GM20431 (cell line): ENCODE results near the gene GATA6.

Experiments
- in situ Hi-C: fragments of 300-500 bp; cut with MseI, MboI; formaldehyde crosslinking; loops from one replicate; pipeline ENCODE4 v1.15.0; 2020; ENCODE audit warnings: low sequenced_read_pairs; ENCODE audit not compliant: unreplicated experiment

GATA6 gene

DNA sequence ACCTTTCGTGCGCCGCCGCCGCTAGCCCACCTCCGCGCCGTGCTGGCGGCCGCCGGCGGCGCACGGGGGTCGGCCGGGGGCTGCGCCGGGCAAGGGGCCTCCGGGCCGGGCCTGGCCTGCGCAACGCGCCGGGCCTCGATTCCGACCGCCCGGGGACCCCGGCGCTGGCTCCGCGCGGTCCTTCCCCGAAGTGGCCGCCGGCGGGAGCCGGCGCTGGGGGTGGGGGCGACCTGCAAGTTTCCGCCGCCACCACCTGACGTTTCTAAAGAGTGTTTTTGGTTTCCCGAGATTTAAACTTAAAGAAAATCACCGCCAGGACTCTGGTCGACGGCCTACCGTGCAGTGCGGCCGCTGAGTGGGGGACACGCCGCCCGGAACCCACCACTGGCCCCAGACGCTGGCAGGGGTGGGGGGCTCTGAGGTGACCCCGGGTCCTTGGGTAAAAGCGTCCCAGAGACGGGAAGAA lies 3.8 kb upstream of the GATA6 start:
- in situ Hi-C loops = no loop called here

DNA sequence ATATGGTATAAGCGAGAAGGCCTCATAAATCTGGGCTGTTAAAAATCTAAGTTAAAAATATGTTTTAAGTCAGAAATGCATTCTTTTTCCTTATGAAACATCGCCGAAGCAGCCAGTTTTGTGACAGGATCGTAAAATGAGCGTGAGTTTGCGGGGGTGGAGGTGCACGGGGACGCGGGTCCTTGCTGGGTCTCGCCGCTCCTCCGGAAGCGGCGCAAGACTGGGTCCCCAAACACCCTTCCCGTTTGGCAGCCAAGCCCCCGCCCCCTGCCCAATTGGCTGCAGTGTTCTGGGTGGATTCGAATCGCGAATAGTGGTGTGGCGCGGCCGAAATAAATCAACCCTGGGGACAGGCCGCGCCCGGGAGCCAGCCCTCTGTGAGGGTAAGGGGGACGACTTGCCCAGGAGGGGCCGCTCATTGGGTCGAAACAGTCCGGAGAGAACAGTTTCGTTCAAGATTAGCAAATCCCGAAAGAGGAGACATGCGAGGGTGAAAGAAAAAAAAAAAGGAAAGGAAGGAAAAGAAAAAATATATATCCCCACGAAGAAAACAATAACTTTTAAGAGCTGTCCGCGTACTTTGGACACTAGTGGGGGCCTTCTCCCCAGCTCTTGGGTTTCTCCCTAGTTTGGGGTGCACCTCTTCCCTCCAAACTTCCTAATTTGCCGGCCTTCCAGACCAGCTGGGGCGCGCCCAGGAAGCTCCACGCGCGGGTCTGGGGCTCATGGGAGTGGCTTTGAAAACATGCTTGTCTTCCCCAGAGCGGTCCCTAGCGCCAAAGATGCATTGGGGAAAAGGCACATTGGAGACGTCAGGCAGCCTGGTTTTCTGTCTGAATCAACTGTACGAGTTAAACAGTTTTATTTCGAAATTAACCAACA lies 3.1 kb upstream of the GATA6 start:
- in situ Hi-C loops = no loop called here

DNA sequence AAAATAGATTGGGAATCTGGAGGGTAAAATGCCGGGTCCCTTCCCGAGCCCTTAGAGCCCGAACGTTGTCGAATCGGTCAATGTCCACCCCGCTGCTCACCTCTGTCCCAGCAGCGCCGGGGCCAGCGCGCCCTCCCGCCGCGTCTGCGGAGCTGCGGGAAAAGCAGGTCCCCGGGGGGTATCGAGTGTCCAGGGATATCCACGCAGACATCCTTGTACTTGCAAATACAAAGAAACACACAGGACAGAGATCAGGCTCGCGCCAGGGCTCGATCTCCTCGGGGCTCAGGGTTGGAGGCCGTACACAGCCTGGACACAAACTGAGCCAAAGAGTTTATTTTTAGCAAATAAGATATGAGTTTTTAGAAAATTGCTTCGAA lies 2.3 kb upstream of the GATA6 start:
- in situ Hi-C loops = no loop called here

DNA sequence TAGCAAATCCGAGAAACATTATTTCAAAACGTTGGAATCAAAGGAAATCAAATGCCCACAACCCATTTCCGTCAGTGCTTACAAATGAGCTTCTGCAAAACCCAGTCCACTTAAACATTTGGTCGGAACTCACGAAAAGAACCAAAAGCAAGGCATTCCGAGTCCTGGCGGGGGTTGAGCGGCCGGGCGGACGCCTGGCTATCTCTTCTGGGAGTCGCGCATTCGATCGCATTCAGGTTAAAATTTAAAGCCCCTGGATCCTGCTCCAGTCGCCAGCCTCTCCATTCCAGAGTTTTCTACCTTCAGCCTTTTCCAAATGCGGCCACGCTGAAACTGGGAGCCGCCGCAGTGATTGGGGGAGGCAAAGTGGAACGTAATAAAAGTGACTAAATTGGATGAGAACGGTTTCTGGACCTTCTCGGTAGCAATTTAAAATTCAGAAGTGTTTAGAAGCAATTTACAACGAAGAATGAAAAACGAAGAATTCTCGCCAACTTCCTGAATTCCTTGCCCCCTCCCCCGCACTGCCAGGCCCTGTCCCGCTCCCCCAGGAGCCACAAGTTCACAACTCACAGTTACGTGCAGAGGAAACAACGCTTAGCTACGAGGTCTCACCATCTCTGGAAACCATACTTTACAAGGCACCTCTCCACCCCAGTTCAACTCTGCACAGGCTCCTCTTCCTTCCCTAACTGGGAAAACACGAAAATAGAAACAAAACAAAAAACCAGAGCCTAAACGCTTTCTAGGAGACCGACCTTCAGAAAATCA lies 1.7 kb upstream of the GATA6 start:
- in situ Hi-C loops = no loop called here

DNA sequence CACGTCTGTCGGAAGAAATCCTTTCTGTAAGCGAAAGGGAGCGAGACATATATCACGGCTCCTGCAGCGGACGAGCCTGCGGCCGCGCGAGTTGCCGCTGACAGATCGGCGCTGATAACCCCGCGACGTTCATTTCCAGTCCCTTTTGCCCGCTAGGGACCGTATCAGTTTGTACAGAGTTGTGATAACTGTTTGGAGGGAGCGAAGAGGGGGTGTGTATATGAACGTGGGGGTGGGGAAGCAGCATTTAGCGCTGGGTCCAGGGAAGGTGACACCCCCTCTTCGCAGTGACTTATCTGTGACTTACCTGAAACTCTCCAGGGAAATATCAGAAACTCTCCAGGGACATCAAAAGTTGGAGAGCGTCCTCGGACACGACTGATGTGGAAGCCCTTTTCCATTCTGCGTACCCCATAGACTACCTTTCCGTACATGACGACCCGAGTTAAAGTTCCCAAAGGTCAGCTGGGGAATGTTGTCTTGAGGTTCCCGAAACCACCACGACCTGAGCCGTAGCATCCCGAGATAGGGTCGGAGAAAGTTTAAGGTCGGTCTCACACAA lies 948 bp upstream of the GATA6 start:
- in situ Hi-C loops = no loop called here

DNA sequence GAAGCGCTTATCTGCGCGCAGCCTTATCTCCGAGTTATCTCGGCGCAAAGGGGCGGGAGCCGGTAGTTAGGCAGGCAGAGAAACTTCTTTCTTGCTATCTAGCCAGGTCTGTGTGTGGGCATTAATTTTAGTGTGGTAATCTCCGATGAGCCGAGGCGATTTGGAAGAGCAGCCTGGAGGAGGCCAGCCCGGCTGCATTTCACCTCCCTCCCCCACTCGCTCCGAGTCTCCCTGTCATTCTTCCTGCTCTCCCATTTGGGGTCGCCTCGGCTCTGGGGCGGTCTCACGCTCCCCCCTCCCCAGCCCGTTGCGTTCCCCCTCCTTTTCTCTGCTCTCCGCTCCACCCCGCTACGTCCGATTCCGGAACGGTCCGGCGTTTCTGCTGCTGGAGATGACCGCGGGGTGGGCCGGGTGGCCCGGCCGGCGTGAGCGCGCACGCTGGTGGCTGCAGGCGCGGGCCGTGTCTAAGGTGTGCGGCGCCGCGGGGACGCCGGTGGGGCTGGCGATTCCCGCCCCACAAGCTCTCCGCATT lies 566 bp downstream of the GATA6 start:
- in situ Hi-C loops = no loop called here

DNA sequence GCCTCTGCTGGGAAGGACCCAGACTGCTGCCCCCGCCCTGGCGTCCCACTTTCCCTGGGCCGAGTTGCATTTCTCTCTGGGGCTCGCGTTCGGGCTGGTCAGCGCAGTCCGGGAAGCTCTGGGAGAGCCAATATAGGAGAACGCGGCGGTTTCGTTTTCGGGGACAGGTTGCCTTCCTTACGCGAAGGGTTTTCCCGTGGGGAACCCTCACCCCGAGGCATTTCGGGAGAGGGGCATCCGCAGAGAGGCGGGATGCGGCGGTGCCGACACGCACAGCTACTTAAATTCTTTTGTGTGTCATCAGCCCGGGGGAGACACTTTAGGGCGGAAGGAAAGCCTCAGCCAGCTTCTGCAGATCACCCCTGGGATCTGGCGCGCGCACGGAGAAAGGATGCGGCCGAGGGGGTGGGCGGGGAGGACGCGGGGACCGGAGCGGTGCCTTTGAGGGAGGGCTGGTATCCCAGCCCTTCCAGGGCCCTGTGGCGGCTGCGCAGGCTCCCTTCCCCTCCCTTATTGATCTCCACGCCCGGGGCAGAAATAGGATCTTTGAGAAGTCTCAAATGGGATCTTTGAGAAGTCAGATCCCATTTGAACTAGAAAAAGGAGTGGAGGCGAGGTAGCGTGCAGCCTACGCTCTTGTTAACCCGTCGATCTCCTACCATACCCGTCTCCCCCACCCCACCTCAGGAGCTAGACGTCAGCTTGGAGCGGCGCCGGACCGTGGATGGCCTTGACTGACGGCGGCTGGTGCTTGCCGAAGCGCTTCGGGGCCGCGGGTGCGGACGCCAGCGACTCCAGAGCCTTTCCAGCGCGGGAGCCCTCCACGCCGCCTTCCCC lies 1.2 kb downstream of the GATA6 start:
- in situ Hi-C loops = no loop called here

DNA sequence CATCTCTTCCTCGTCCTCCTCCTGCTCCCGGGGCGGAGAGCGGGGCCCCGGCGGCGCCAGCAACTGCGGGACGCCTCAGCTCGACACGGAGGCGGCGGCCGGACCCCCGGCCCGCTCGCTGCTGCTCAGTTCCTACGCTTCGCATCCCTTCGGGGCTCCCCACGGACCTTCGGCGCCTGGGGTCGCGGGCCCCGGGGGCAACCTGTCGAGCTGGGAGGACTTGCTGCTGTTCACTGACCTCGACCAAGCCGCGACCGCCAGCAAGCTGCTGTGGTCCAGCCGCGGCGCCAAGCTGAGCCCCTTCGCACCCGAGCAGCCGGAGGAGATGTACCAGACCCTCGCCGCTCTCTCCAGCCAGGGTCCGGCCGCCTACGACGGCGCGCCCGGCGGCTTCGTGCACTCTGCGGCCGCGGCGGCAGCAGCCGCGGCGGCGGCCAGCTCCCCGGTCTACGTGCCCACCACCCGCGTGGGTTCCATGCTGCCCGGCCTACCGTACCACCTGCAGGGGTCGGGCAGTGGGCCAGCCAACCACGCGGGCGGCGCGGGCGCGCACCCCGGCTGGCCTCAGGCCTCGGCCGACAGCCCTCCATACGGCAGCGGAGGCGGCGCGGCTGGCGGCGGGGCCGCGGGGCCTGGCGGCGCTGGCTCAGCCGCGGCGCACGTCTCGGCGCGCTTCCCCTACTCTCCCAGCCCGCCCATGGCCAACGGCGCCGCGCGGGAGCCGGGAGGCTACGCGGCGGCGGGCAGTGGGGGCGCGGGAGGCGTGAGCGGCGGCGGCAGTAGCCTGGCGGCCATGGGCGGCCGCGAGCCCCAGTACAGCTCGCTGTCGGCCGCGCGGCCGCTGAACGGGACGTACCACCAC lies 2.1 kb downstream of the GATA6 start:
- in situ Hi-C loops = no loop called here

DNA sequence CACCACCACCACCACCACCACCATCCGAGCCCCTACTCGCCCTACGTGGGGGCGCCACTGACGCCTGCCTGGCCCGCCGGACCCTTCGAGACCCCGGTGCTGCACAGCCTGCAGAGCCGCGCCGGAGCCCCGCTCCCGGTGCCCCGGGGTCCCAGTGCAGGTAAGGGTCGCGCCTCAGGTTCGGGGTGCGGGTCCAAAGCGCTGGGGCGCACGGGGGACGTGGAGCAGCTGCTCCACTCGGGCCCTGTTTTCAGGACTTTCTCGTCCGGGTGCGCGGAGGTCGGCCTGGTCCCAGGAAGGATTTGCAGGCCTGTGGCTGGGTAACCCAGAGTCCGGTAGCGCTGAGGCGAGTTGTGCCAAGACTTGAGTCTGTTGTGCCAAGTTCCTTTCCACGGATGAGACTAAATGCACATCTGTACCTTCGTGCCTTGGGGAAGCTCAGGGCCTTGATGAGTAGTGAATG lies 2.8 kb downstream of the GATA6 start:
- in situ Hi-C loops = no loop called here

DNA sequence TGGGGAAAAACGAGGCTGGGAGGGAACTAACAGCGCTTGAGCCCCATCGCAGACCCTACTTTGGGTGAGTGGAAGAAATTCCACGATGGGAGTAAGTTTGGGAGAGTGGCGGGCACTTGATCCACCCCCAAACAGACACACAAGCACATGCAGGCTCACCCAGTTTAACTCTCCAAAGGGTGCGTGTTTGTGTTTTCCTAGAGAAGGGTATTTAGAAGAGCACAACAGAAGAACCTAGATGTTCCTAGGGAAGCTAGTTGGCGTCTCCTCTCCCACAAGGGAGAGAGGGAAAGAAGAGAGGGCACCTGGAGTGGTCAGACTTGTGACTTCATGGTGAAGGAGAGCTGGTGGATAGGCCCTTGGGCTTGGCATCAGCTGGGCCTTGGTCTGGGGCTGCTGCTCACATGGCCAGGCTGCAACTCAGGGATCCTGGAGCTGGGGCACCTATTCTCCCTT lies 3.2 kb downstream of the GATA6 start:
- in situ Hi-C loops = no loop called here

DNA sequence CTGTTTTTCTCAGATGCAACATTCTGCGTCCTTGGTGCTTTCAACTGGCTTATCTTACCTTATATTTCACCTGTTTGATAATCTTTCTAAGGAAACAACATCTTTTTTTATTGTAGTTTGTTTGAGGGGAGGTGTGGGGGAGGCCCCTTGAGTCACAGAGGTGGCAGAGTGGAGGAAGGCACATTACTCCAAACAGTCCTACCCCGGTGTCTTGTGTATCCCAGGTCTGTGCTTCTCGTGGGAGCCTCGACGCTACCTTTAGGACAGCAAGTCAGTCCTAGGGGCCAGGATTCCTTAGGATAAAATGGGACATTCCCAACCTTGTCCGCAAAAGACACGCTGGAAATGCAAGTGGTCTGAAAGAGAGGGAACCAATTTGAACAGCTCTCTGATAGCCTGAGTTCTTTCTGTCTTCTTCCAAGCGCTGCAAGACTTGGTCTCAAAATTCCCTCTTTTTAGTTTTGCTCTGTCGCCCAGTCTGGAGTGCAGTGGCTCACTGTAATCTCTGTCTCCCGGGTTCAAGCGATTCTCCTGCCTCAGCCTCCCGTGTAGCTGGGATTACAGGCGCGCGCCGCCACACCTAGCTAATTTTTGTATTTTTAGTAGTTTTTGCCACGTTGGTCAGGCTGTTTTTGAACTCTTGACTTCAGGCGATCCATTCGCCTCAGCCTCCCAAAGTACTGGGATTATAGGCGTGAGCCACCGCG lies 4.0 kb downstream of the GATA6 start:
- in situ Hi-C loops = no loop called here

DNA sequence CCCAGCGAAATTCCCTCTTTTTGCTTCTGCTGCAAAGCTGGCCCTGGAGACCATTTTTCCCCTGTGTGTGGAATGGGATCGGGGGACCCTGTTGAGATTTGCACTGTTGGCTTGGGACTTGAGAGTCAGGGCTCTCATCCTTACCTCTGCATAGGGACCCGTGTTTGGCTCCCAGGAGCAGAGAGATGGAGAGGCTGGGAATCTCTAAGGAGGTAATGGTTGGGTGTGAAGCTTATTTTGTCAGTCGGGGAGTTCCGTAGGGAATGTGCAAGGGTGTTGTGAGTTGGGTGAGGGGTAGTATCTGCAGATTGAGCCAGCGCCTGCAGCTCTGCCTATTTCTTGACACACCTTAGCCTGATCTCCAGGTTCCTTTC lies 4.5 kb downstream of the GATA6 start:
- in situ Hi-C loops = no loop called here

DNA sequence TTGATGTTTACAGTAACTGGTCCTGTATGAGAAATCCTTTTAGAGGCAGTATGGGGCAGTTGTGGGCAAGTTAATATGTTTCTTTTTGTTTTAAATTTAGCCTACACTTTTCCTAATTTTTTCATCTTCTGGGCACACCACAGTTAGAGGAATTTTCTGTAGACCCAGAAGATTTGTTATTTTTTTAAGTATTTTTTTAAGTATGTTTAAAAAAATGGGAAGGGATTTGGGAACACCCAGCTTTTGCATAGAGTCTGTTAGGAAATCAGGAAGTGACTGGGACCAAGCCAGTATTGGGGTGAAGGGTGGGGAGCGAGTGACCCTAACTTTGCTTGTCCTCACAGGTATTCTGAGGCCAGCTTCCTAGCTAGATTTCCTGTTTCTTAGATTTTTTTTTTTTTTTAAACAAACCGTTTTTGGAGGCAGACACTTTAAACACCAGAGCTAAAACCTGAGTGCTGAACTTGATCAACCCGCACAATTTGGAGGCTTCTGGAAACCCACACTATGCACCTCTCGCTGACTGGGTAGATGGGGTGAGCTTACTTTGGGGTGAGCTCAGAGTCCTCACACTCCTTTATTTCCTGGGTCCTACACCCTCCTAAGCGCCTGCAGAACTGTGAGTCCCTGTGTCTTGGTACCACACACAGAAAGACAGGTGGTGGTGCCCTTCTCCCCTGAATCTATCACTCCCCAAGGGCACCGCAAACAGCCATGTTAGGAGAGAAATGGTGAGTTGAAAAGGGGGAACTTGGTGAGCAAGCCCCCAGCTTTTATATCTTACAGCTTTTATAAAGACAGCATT lies 5.2 kb downstream of the GATA6 start:
- in situ Hi-C loops = no loop called here

DNA sequence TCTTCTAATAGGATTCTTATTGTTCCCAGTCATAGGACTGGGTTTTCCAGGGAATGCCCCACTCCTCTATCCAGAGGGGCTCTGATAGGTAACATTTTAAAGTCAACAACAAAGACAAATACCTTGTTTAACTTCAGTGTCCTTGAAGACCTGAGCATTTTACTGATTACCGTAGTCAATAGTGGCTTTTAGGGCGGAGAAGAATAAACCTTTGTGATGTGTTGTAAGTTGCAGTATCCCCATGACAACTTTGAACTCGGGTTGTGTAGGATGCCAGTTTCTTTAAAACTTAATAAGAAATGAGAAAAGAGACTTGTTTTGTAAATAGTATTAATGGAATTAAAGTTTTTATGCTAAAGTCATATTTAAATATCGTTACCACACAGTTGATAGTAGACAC lies 6.0 kb downstream of the GATA6 start:
- in situ Hi-C loops = no loop called here

DNA sequence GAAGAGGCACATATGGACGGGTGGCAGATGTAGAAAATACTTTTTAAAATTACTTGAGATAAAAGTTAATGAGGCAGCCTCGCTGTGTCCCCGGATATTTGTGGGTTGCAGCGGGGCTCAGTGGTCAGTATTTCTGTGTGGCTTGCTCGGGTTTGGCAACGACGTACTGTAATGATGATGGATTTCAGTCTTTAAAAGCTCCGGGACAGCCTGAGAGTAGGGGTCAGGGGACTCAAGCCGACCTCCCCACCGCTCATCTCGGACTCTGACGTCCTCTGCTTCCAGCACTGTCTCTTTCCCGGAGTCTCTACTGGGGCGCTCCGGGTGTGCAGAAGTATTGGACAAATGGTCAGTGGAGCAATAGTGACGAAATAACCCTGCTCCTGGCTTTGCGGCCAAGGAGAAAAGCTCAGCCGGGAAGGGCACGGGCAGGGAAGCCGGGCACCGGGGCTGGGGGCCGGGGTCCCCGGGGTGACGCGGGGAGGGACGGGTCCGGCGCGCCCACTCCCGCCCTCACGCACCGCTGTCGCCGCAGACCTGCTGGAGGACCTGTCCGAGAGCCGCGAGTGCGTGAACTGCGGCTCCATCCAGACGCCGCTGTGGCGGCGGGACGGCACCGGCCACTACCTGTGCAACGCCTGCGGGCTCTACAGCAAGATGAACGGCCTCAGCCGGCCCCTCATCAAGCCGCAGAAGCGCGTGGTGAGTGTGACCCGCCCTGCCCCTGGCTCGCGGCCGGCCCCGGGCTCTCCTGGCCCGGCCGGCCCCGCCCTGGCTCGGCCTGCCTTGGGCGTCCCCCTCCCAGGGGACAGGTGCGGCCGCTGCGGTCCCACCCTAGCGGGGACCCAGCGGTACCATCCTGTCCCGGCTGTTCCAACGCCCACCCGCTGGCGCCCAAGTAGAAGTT lies 7.3 kb downstream of the GATA6 start:
- in situ Hi-C loops = no loop called here

DNA sequence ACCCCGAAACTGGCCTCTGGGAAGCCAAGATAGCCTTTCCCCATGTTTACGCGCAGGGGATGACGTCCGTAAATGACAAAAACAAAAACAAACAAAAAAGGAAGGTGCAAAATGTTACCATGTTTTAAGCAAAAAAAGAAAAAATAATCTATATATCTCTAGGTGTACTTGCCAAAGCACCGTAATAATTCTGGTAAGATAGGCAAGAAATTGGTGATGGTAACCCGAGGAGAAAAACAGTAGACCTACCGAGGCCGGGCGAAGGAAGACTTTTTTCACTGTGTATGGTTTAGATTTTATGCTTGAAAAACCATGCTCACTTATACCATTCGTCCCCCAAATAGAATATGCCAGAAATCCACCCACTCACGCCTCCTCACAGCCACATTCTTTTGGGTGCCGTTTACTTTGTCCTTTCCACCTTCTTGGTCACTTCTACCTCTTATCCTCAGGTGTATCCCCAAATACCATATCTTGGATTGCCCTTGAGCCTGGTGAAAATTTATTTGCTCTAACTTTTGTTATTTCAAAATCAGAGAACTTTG lies 8.0 kb downstream of the GATA6 start:
- in situ Hi-C loops = no loop called here
